Pancreas (tissue), 10 donors: ENCODE measurements around the gene CACNG3. TPM values are rescaled to one million over a fixed set of nuclear protein-coding genes. Genes with fewer than 3 reads are reported as not detected.

ENCODE experiments used
- ATAC-seq, 4 donors: fragments of 200-7000 bp; cut with Tn5 transposase; one replicate each; pipeline versions ENCODE4 v1.8.0 to v1.9.1; 2020; ENCODE audit warnings: mild to moderate bottlenecking in 4 of 4, moderate library complexity in 4 of 4
- DNase-seq, 6 donors: peaks; one replicate each; pipeline ENCODE4 v3.0.0-alpha.2; 2020
- FAIRE-seq: peaks from 2 replicates; lab custom pipeline; 2012; peaks lifted over from hg19 to GRCh38; lab: Jason Lieb, UNC
- H3K27ac ChIP-seq, 4 donors: fragments of 200-600 bp; sonication (generic); 1 replicate in 3 of 4; 2 replicates in 1 of 4; pipeline versions ENCODE4 v1.5.0 to v1.8.0; 2020
- H3K27me3 ChIP-seq, 4 donors: fragments of 200-600 bp; one replicate each; pipeline ENCODE4 v1.8.0; 2021
- H3K36me3 ChIP-seq, 3 donors: fragments of 200-600 bp; sonication (generic) in 1 of 3; one replicate each; pipeline versions ENCODE4 v1.5.0 to v1.8.0; 2020 to 2021
- H3K4me1 ChIP-seq, 3 donors: fragments of 200-600 bp; one replicate each; pipeline ENCODE4 v1.8.0; 2021
- H3K4me3 ChIP-seq, 4 donors: fragments of 200-600 bp; sonication (generic) in 2 of 4; one replicate each; pipeline versions ENCODE4 v1.5.0 to v1.8.0; 2020 to 2021
- H3K9me3 ChIP-seq, 4 donors: fragments of 200-600 bp; one replicate each; pipeline ENCODE4 v1.8.0; 2021
- CTCF ChIP-seq, 4 donors: fragments of 200-600 bp; sonication (generic) in 3 of 4; IDR thresholded peaks; one replicate each; pipeline versions ENCODE4 v1.5.0 to v1.8.0; 2021; ENCODE audit warnings: antibody characterized with exemption in 4 of 4
- whole genome bisulfite sequencing, 2 donors: extraction: QIAGEN DNeasy Blood & Tissue Kit; methylation state at CpG; one replicate each; pipeline ENCODE4 v1.1.7; 2013; 5-methylcytosine and 5-hydroxymethylcytosine counted together
- intact Hi-C, 3 donors: fragments of 100-400 bp; cut with DNase I; formaldehyde crosslinking; loops; one replicate each; pipeline versions ENCODE4 v1.11.1 to v1.14.2; 2022
- polyA plus RNA-seq, 2 donors: library from polyadenylated mRNA; stranded (reverse); fragments of 200-250 nt; gene quantifications; one replicate each; pipeline ENCODE4 v1.2.3, GENCODE V29; 2013
- total RNA-seq, 6 donors: library from RNA; stranded (reverse); fragmentation: NEBNext Ultra II Directional in 4 of 6; extraction: Animal tissue kit (Norgen Biotek cat#: 25700) in 4 of 6; gene quantifications; one replicate each; pipeline versions ENCODE4 v1.2.1 to v1.2.4, GENCODE V29; 2021 to 2023
- donor health status: healthy with polysubstance abuse.
- donor health status: DM: no; HTN: no; CAD: no; lungs with moderate emphysema.
- donor health status: DM: no; HTN: no; CAD: no.
- donor health status: control.
- donor health status: control.
- donor health status: Bipolar disorder and iron deficiency.
- donor health status: DM: yes; HTN: yes; CAD: no.
- donor health status: DM: no; HTN: no; CAD: no.
- donor health status: DM: no; HTN: no; CAD: no.
- donor health status: DM: yes; HTN: yes; CAD: no.

The CACNG3 gene
- total and polyA plus RNA-seq, 8 donors, result not detected

- ATAC-seq (no peak), DNase-seq (no peak), FAIRE-seq (no peak)
- intact Hi-C loops, result no loop called here
- H3K4me3 ChIP-seq, result no peak overlapping the region
- no peaks in the 10 kb centered on the region for H3K36me3 ChIP-seq
- no peaks in the 10 kb centered on the region for H3K9me3 ChIP-seq
- WGBS, 2 donors, result 29 to 36% methylated on average over 10 of the region's 10 CpGs
- H3K27me3 ChIP-seq, result no peaks in the 10 kb centered on the region
- TF ChIP-seq CTCF (IDR thresholded peaks at IDR 0.05), result no peak
- H3K27ac ChIP-seq, result no peak overlapping the region
- no peaks in the 10 kb centered on the region for H3K4me1 ChIP-seq
Observed at GRCh38 chr16:24322106-24322505, 66.0 kb downstream of the CACNG3 start.

DNA sequence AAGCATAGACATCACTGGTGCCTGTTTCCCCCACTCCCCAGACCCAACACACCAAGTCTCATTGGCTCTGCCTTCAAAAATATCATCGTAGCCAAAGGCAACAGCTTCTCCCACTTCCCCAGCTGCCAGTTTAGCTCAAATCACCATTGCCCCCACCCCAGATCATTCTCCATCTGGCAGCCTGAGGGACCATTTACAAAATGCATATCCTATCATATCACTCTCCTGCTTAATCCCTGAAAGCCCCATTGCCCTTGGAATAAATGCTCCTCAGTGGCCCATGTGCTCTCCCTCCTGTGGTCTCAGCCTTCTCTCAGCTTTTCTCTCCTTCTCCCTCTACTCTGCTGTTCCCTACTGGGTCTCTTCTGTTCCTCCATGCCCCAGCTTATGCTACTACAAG, 68.3 kb downstream of the CACNG3 start:
- ATAC-seq (no peak), FAIRE-seq (no peak), DNase-seq (no peak)
- Histone ChIP-seq H3K4me3 (no peak overlapping the region), H3K27me3 (no peaks in the 10 kb centered on the region), H3K4me1 (no peaks in the 10 kb centered on the region), H3K27ac (no peak overlapping the region), H3K9me3 (no peaks in the 10 kb centered on the region), H3K36me3 (no peaks in the 10 kb centered on the region)
- no peak for TF ChIP-seq CTCF (IDR thresholded peaks at IDR 0.05)
- intact Hi-C loops, result no loop called here
- 39 to 46% methylated on average over 1 of the region's 1 CpG for WGBS, 2 donors

GRCh38 chr16:24328835-24329452, 72.8 kb downstream of the CACNG3 start:
- H3K27ac ChIP-seq, result no peak overlapping the region
- H3K4me1 ChIP-seq, result no peaks in the 10 kb centered on the region
- no peak overlapping the region for H3K4me3 ChIP-seq
- WGBS, 2 donors, result 41 to 49% methylated on average over 14 of the region's 14 CpGs
- H3K27me3 ChIP-seq, result no peaks in the 10 kb centered on the region
- FAIRE-seq, result no peak
- no peak for TF ChIP-seq CTCF (IDR thresholded peaks at IDR 0.05)
- ATAC-seq, result no peak
- H3K36me3 ChIP-seq, result no peaks in the 10 kb centered on the region
- H3K9me3 ChIP-seq, result no peaks in the 10 kb centered on the region
- no peak for DNase-seq
- intact Hi-C loops, result no loop called here

- ATAC-seq (no peak), FAIRE-seq (no peak)
- no peak overlapping the region for H3K4me3 ChIP-seq
Observed at GRCh38 chr16:24332178-24332577, 76.0 kb downstream of the CACNG3 start.

More at GRCh38 chr16:24332178-24332577, 76.0 kb downstream of the CACNG3 start:
- WGBS, 2 donors, result 53 to 67% methylated on average over 3 of the region's 3 CpGs
- TF ChIP-seq CTCF (IDR thresholded peaks at IDR 0.05), result no peak
- Histone ChIP-seq H3K4me1 (no peaks in the 10 kb centered on the region), H3K27ac (no peak overlapping the region), H3K9me3 (no peaks in the 10 kb centered on the region), H3K27me3 (no peaks in the 10 kb centered on the region), H3K36me3 (no peaks in the 10 kb centered on the region)
- intact Hi-C loops, result no loop called here
- no peak for DNase-seq
